Breast epithelium (tissue), 3 donors: ENCODE measurements around the gene TMEM108.

Experiments
- POLR2A ChIP-seq: fragments of 450-650 bp; IDR thresholded peaks from one replicate; pipeline ENCODE4 v1.6.1; 2016; ENCODE audit warnings: antibody characterized with exemption, mild to moderate bottlenecking, moderate library complexity
- POLR2AphosphoS5 ChIP-seq, 3 donors: sonication (generic); formaldehyde crosslinking; IDR thresholded peaks; one replicate each; pipeline ENCODE4 v1.6.1; 2017; ENCODE audit warnings: antibody characterized with exemption in 3 of 3
- TF ChIP-seq, protein P1 (sequence below), 3 donors: fragments of 450-650 bp; IDR thresholded peaks; one replicate each; pipeline ENCODE4 v1.5.1; 2016 to 2017; ENCODE audit warnings: antibody characterized with exemption in 3 of 3, mild to moderate bottlenecking in 3 of 3, moderate library complexity in 3 of 3

GRCh38 chr3:133196527-133196926 lies 158.3 kb downstream of the TMEM108 start:
- TF ChIP-seq POLR2A (no peak), POLR2AphosphoS5 (IDR thresholded peaks at IDR 0.05) (no peak)
- TF ChIP-seq, protein P1, sequence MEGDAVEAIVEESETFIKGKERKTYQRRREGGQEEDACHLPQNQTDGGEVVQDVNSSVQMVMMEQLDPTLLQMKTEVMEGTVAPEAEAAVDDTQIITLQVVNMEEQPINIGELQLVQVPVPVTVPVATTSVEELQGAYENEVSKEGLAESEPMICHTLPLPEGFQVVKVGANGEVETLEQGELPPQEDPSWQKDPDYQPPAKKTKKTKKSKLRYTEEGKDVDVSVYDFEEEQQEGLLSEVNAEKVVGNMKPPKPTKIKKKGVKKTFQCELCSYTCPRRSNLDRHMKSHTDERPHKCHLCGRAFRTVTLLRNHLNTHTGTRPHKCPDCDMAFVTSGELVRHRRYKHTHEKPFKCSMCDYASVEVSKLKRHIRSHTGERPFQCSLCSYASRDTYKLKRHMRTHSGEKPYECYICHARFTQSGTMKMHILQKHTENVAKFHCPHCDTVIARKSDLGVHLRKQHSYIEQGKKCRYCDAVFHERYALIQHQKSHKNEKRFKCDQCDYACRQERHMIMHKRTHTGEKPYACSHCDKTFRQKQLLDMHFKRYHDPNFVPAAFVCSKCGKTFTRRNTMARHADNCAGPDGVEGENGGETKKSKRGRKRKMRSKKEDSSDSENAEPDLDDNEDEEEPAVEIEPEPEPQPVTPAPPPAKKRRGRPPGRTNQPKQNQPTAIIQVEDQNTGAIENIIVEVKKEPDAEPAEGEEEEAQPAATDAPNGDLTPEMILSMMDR (IDR thresholded peaks at IDR 0.05) = no peak
